AG04449 (cell line): ENCODE results near the gene OCEL1.

ENCODE experiments used
- CTCF ChIA-PET: fragments of 350-600 bp; formaldehyde crosslinking; extraction: SDS; loops from one replicate; lab custom pipeline; 2021; ENCODE audit warnings: antibody characterized with exemption; lab: Yijun Ruan, JAX
- POLR2A ChIA-PET: fragments of 400-600, 350-600 bp; formaldehyde crosslinking; extraction: SDS; loops from one replicate; lab custom pipeline; 2020; ENCODE audit warnings: antibody characterized with exemption, inconsistent platforms; lab: Yijun Ruan, JAX
- DNase-seq: peaks from one replicate; pipeline ENCODE4 v3.0.0-alpha.2; 2010; ENCODE audit warnings: low read depth, low spot score
- H3K4me3 ChIP-seq: 2 replicates; pipeline ENCODE4 v1.5.1; 2011; ENCODE audit warnings: low read depth, mild to moderate bottlenecking, control low read depth, low read length
- CTCF ChIP-seq: IDR thresholded peaks from one replicate; pipeline ENCODE4 v1.5.1; 2011; ENCODE audit warnings: mild to moderate bottlenecking, moderate library complexity, low read length, control low read depth, inconsistent platforms; ENCODE audit not compliant: insufficient read depth; ENCODE audit errors: missing control alignments

OCEL1 gene

DNA sequence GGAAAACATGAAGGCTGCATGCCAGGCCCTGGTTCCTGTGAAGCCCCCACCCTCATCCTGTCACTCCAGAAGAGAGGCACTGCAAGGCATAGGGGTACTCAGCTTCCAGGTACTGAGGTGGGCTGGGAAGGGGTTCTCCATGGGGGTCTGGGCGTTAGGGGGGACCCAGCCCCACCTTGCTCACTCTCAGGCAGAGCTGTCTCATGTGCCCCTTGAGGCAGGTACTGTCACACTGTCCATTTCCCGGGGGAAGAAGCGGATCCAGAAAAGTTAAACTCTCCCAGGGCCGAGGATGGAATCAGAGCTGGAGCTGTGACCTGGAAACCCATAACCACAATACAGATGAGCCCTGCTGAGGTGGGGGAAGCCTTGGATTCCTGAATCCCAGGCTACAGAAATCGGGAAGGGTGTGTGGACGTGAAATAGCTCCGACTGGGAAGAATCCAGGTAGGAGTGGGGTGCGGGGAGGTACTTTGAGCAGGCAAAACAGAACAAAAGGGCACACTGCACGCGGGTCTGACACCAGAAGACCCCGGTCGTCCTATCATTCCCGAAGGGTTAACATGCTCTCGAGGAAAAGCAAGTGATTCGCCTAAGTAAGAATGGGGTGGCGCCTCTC, 11.4 kb upstream of the OCEL1 start:
- TF ChIP-seq CTCF, result no peak
- ChIA-PET CTCF (interaction anchor here (1.7 to 3.6 kb wide), 3 partner anchors 9 to 21 kb away, joined by 7 to 21 read pairs (median 9); partner anchors contain the start of gene OCEL1), POLR2A (interaction anchor here (1.1 to 1.8 kb wide), 4 partner anchors 12 to 21 kb away, joined by 3 to 17 read pairs (median 4); partner anchors contain the start of gene OCEL1)
- no peak for DNase-seq
- peak overlapping the region; percentile 77 for H3K4me3 ChIP-seq

DNA sequence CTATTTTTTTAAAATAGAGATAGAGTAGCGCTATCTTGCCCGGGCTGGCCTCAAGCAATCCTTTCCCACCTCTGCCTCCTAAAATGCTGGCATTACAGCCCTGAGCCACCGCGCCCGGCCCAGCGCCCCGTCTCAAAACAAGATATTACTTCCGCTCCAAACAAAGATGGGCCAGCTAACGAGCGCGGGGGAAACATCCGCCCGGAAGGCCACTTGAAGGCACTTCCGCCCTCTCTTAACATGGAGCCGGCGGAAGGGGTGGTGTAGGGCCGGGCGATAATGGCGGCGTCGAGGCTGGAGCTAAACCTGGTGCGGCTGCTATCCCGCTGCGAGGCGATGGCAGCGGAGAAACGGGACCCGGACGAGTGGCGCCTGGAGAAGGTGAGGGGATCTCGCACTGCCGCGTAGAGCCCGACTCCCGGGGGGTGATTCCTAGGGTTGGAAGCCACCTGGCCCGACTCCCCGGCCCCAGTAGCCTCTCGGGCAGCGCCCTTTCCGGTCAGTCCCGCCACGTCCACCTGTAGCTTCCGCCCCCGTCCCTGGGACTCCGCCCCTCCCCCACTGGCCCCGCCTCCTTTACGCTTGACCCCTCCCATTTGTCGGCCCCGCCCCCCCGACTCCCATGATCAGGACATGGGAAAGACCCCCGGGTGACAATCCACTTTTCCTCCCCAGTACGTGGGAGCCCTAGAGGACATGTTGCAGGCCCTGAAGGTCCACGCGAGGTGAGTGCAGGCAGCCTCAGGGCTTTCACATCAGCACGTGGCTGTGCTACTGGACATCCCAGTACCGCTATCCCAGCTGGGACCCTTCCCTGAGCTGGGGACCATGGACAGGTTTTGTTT, 10.7 kb upstream of the OCEL1 start, which contains the start of gene USE1:
TSS of gene USE1 (plus strand) at position 231 of the 845 bp plus-strand sequence. CDS start at position 280, 49 bp downstream.
- DNase-seq, result peak; percentile 51
- CTCF ChIA-PET, result interaction anchor here (1.7 to 3.6 kb wide), 3 partner anchors 10 to 20 kb away, joined by 7 to 21 read pairs (median 9); partner anchors contain the start of gene OCEL1
- H3K4me3 ChIP-seq, result peak within 1 kb of the TSS; percentile 77
- TF ChIP-seq CTCF, result no peak
- POLR2A ChIA-PET, result interaction anchor here (0.6 to 1.8 kb wide), 6 partner anchors 11 to 52 kb away, joined by 3 to 17 read pairs (median 3); partner anchors contain the start of genes BABAM1 and OCEL1

DNA sequence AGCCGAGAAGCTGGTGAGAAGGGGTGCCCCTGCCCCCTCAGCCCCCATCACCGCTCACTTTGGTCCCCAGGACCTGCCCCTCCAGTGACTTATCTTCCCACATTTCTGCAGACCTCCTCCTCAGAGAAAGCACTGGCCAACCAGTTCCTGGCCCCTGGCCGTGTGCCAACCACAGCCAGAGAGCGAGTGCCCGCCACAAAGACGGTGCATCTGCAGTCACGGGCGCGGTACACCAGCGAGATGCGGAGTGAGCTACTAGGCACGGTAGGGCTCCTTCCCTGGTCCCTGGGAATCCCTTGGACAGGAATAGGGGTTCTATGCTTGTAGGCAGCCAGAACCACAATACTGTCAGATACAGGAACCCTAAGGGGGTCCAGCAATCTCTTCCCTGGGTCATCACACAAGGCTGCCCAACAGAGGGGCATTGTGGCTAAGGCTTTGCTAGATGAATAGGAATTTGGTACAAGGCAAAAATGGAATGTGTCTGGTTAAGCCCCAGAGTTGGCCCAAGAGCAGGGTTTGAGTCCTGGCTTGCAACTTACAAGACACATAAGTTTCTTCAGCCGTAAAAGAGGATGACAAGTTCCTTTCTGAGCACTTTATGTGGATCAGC, 9.9 kb upstream of the OCEL1 start:
- TF ChIP-seq CTCF, result no peak
- ChIA-PET POLR2A (interaction anchor here (0.6 to 1.8 kb wide), 5 partner anchors 10 to 51 kb away, joined by 3 to 17 read pairs (median 3); partner anchors contain the start of genes BABAM1 and OCEL1), CTCF (interaction anchor here (1.7 to 3.6 kb wide), 3 partner anchors 10 to 19 kb away, joined by 7 to 21 read pairs (median 9); partner anchors contain the start of gene OCEL1)
- H3K4me3 ChIP-seq, result peak overlapping the region; percentile 77
- DNase-seq, result no peak

DNA sequence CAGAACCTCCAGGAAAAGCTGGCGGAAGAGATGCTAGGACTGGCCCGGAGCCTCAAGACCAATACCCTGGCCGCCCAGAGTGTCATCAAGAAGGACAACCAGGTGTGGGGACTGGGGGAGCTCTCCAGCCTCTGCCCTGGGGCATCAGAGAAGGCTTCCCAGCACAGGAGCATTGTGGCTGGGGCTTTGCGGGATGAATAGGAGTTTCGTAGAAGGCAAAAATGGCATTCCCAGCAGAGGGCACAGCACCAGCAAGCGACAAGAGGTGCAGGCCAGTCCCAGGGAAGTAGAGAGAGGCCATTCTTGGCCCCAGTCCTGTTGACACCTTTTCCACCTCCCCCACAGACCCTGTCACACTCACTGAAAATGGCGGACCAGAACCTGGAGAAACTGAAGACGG, 6.7 kb upstream of the OCEL1 start:
- no peak for TF ChIP-seq CTCF
- ChIA-PET POLR2A (interaction anchor here (0.6 kb wide), 1 partner anchor 30 kb away, joined by 3 read pairs; no protein-coding TSS in a partner anchor), CTCF (interaction anchor here (0.9 kb wide), 1 partner anchor 9 kb away, joined by 3 read pairs; no protein-coding TSS in a partner anchor)
- H3K4me3 ChIP-seq, result no peak overlapping the region
- no peak for DNase-seq

GRCh38 chr19:17220207-17220758, 5.7 kb upstream of the OCEL1 start:
- POLR2A ChIA-PET, result no interaction called here
- DNase-seq, result no peak
- CTCF ChIA-PET, result interaction anchor here (0.8 kb wide), 1 partner anchor 16 kb away, joined by 4 read pairs; no protein-coding TSS in a partner anchor
- H3K4me3 ChIP-seq, result no peak overlapping the region
- TF ChIP-seq CTCF, result no peak
